HEK293 (cell line): ENCODE results near the gene FHL2.

ENCODE experiments used
- CTCF ChIA-PET: fragments of 350-600 bp; formaldehyde crosslinking; extraction: SDS; loops from one replicate; lab custom pipeline; 2021; ENCODE audit warnings: antibody characterized with exemption; lab: Yijun Ruan, JAX
- POLR2A ChIA-PET: fragments of 300-600 bp; formaldehyde crosslinking; extraction: SDS; loops from one replicate; lab custom pipeline; 2020; ENCODE audit warnings: antibody characterized with exemption, inconsistent platforms; lab: Yijun Ruan, JAX
- H3K27ac ChIP-seq: fragments of 200-500 bp; sonication (Bioruptor generic); 2 replicates; pipeline ENCODE4 v1.5.1; 2014; ENCODE audit warnings: low read depth, low read length, control low read depth, inconsistent platforms; ENCODE audit errors: extremely low read depth
- H3K36me3 ChIP-seq, 2 experiments: fragments of 200-500 bp in 1 of 2; sonication (Bioruptor generic) in 1 of 2; 1 replicate in 1 of 2; 2 replicates in 1 of 2; pipeline ENCODE4 v1.5.1; 2014 to 2017; ENCODE audit warnings: inconsistent platforms in 2 of 2, low read length in 2 of 2; ENCODE audit not compliant: control insufficient read depth in 2 of 2, insufficient read depth in 1 of 2
- H3K4me1 ChIP-seq: fragments of 200-500 bp; sonication (Bioruptor generic); 2 replicates; pipeline ENCODE4 v1.5.1; 2014; ENCODE audit warnings: mild to moderate bottlenecking, low read length, inconsistent platforms; ENCODE audit not compliant: control insufficient read depth, insufficient read depth
- H3K4me3 ChIP-seq: 2 replicates; pipeline ENCODE4 v1.5.1; 2011; ENCODE audit warnings: low read depth, mild to moderate bottlenecking, control low read depth, low read length, moderate library complexity
- H3K9me3 ChIP-seq: fragments of 200-500 bp; sonication (Bioruptor generic); 2 replicates; pipeline ENCODE4 v1.5.1; 2014; ENCODE audit warnings: low read depth, low read length, inconsistent platforms; ENCODE audit not compliant: control insufficient read depth, insufficient read depth
- ELK4 ChIP-seq: IDR thresholded peaks from 2 replicates; pipeline ENCODE4 v1.6.1; 2011; ENCODE audit warnings: mild to moderate bottlenecking, low read depth, low read length, borderline replicate concordance
- IKZF3 ChIP-seq: fragments of 450-650 bp; IDR thresholded peaks from 2 replicates; pipeline ENCODE4 v1.5.0; 2018; ENCODE audit warnings: missing biosample characterization, mild to moderate bottlenecking, missing genetic modification characterization, moderate library complexity
- KLF17 ChIP-seq: fragments of 450-650 bp; formaldehyde crosslinking; IDR thresholded peaks from 2 replicates; pipeline ENCODE4 v1.5.1; 2016; ENCODE audit warnings: missing biosample characterization, missing genetic modification characterization
- PRDM6 ChIP-seq: fragments of 450-650 bp; formaldehyde crosslinking; IDR thresholded peaks from 2 replicates; pipeline ENCODE4 v1.5.1; 2017; ENCODE audit warnings: missing biosample characterization, missing genetic modification characterization
- REPIN1 ChIP-seq: fragments of 450-650 bp; formaldehyde crosslinking; IDR thresholded peaks from 2 replicates; pipeline ENCODE4 v1.5.1; 2017; ENCODE audit warnings: missing biosample characterization, missing genetic modification characterization, low read depth
- SP3 ChIP-seq: fragments of 450-650 bp; formaldehyde crosslinking; IDR thresholded peaks from 2 replicates; pipeline ENCODE4 v1.5.1; 2016; ENCODE audit warnings: missing biosample characterization, missing genetic modification characterization
- TCF7L2 ChIP-seq: IDR thresholded peaks from 2 replicates; pipeline ENCODE4 v1.6.1; 2011; ENCODE audit warnings: low read depth, mild to moderate bottlenecking, inconsistent platforms, low read length, moderate library complexity, borderline replicate concordance
- ZBTB44 ChIP-seq: fragments of 450-650 bp; IDR thresholded peaks from 2 replicates; pipeline ENCODE4 v1.5.1; 2018; ENCODE audit warnings: missing biosample characterization, mild to moderate bottlenecking, missing genetic modification characterization
- ZBTB6 ChIP-seq: fragments of 450-650 bp; formaldehyde crosslinking; IDR thresholded peaks from 2 replicates; pipeline ENCODE4 v1.5.1; 2017; ENCODE audit warnings: missing biosample characterization, missing genetic modification characterization
- ZNF292 ChIP-seq: fragments of 450-650 bp; formaldehyde crosslinking; IDR thresholded peaks from 2 replicates; pipeline ENCODE4 v1.5.1; 2016; ENCODE audit warnings: low read depth, missing biosample characterization, missing genetic modification characterization, borderline replicate concordance
- ZNF324 ChIP-seq: fragments of 450-650 bp; formaldehyde crosslinking; IDR thresholded peaks from 2 replicates; pipeline ENCODE4 v1.5.1; 2016; ENCODE audit warnings: missing biosample characterization, missing genetic modification characterization
- ZNF521 ChIP-seq: fragments of 450-650 bp; formaldehyde crosslinking; IDR thresholded peaks from 2 replicates; pipeline ENCODE4 v1.5.1; 2017; ENCODE audit warnings: missing biosample characterization, mild to moderate bottlenecking, missing genetic modification characterization
- ZNF654 ChIP-seq: fragments of 450-650 bp; formaldehyde crosslinking; IDR thresholded peaks from 2 replicates; pipeline ENCODE4 v1.5.1; 2016; ENCODE audit warnings: low read depth, missing biosample characterization, missing genetic modification characterization
- ZNF692 ChIP-seq: fragments of 450-650 bp; formaldehyde crosslinking; IDR thresholded peaks from 2 replicates; pipeline ENCODE4 v1.5.1; 2016; ENCODE audit warnings: missing biosample characterization, missing genetic modification characterization
- ZNF707 ChIP-seq: fragments of 450-650 bp; formaldehyde crosslinking; IDR thresholded peaks from 2 replicates; pipeline ENCODE4 v1.5.1; 2016; ENCODE audit warnings: missing biosample characterization, missing genetic modification characterization
- ZNF792 ChIP-seq: fragments of 450-650 bp; formaldehyde crosslinking; IDR thresholded peaks from 2 replicates; pipeline ENCODE4 v1.5.1; 2016; ENCODE audit warnings: missing biosample characterization, missing genetic modification characterization

Gene FHL2

GRCh38 chr2:105373344-105373781, 25.5 kb downstream of the FHL2 start:
- TF ChIP-seq SP3 (tag by site-specific recombination) (no peak), PRDM6 (tag by site-specific recombination) (no peak), KLF17 (tag by site-specific recombination) (no peak), ZNF324 (tag by site-specific recombination) (no peak), TCF7L2 (no peak), REPIN1 (no peak)
- ChIA-PET CTCF (interaction anchor here (1.8 kb wide), 1 partner anchor 148 kb away, joined by 7 read pairs; no protein-coding TSS in a partner anchor), POLR2A (no interaction called here)
- no peak overlapping the region for H3K4me3 ChIP-seq
- H3K4me1 ChIP-seq, result no peaks in the 10 kb centered on the region
- no peak overlapping the region for H3K27ac ChIP-seq
- no peaks in the 10 kb centered on the region for H3K9me3 ChIP-seq
- peaks cover 8 to 74% of the 10 kb centered on the region in 2 experiments for H3K36me3 ChIP-seq

GRCh38 chr2:105371810-105372209, 27.0 kb downstream of the FHL2 start:
- ChIA-PET POLR2A (no interaction called here), CTCF (interaction anchor here (0.6 to 0.9 kb wide), 4 partner anchors 21 to 1213 kb away, joined by 3 to 4 read pairs (median 4); no protein-coding TSS in a partner anchor)
- Histone ChIP-seq H3K4me3 (no peak overlapping the region), H3K4me1 (no peaks in the 10 kb centered on the region), H3K27ac (no peak overlapping the region), H3K9me3 (no peaks in the 10 kb centered on the region), H3K36me3 (peaks cover 8 to 78% of the 10 kb centered on the region in 2 experiments)
- TF ChIP-seq ZBTB6 (tag by site-specific recombination), result no peak
- no peak for TF ChIP-seq ZNF654
- no peak for TF ChIP-seq ZNF792 (tag by site-specific recombination)
- no peak for TF ChIP-seq ELK4
- no peak for TF ChIP-seq ZNF692 (tag by site-specific recombination)
- no peak for TF ChIP-seq ZNF521 (tag by site-specific recombination)
- TF ChIP-seq ZNF292 (tag by site-specific recombination), result no peak
- TF ChIP-seq ZBTB44 (tag by site-specific recombination), result no peak
- TF ChIP-seq IKZF3 (tag by site-specific recombination), result no peak
- no peak for TF ChIP-seq ZNF707 (tag by site-specific recombination)
